Common myeloid progenitor, CD34-positive (primary cell): Measurements from ENCODE around the gene IGFL3.

Experiments
- CTCF ChIA-PET: fragments of 350-600 bp; sonication (Branson Sonifier 250); formaldehyde crosslinking; loops from one replicate; lab custom pipeline; 2021; ENCODE audit warnings: antibody characterized with exemption; lab: Charles Lee
- POLR2A ChIA-PET: fragments of 350-600 bp; sonication (Branson Sonifier 250); formaldehyde crosslinking; loops from one replicate; lab custom pipeline; 2021; ENCODE audit warnings: antibody characterized with exemption; lab: Charles Lee
- DNase-seq, 3 donors: peaks; one replicate each; pipeline versions ENCODE4 v3.0.0 to v3.0.0-alpha.2; 2013
- H3K27ac ChIP-seq, 2 experiments: 1 replicate in 1 of 2; 2 replicates in 1 of 2; pipeline ENCODE4 v1.7.0; 2013; ENCODE audit warnings: inconsistent platforms in 2 of 2, low read length in 2 of 2, mild to moderate bottlenecking in 2 of 2, low read depth in 1 of 2, moderate library complexity in 1 of 2; ENCODE audit not compliant: severe bottlenecking in 2 of 2, insufficient read depth in 1 of 2, poor library complexity in 1 of 2
- H3K27me3 ChIP-seq, 5 experiments: replicated peaks in 2 of 5; 1 replicate in 3 of 5; 2 replicates in 2 of 5; pipeline versions ENCODE4 v1.6.1 to v1.7.0; 2013; ENCODE audit warnings: low read length in 4 of 5, mild to moderate bottlenecking in 2 of 5, moderate library complexity in 2 of 5, inconsistent platforms in 1 of 5; ENCODE audit not compliant: insufficient read depth in 5 of 5, control insufficient read depth in 4 of 5
- H3K36me3 ChIP-seq, 4 experiments: 1 replicate in 2 of 4; 2 replicates in 2 of 4; pipeline versions ENCODE4 v1.6.1 to v1.7.0; 2013; ENCODE audit warnings: low read length in 3 of 4, control low read depth in 1 of 4, mild to moderate bottlenecking in 1 of 4; ENCODE audit not compliant: control insufficient read depth in 4 of 4, insufficient read depth in 4 of 4
- H3K4me1 ChIP-seq, 4 experiments: 1 replicate in 3 of 4; 2 replicates in 1 of 4; pipeline versions ENCODE4 v1.6.1 to v1.7.1; 2013; ENCODE audit warnings: low read length in 3 of 4, mild to moderate bottlenecking in 3 of 4, control low read depth in 1 of 4, inconsistent platforms in 1 of 4, moderate library complexity in 1 of 4; ENCODE audit not compliant: control insufficient read depth in 4 of 4, insufficient read depth in 4 of 4; ENCODE audit errors: control extremely low read depth in 1 of 4
- H3K4me3 ChIP-seq, 7 experiments: 1 replicate in 4 of 7; 2 replicates in 3 of 7; pipeline versions ENCODE4 v1.5.1 to v1.7.0; 2013; ENCODE audit warnings: mild to moderate bottlenecking in 7 of 7, low read length in 6 of 7, moderate library complexity in 6 of 7, inconsistent platforms in 2 of 7, low read depth in 2 of 7, control low read depth in 1 of 7; ENCODE audit not compliant: insufficient read depth in 4 of 7, control insufficient read depth in 1 of 7; ENCODE audit errors: extremely low read depth in 1 of 7
- H3K9me3 ChIP-seq, 5 experiments: 1 replicate in 4 of 5; 2 replicates in 1 of 5; pipeline versions ENCODE4 v1.6.1 to v1.7.1; 2013; ENCODE audit warnings: low read length in 4 of 5, mild to moderate bottlenecking in 2 of 5, inconsistent platforms in 1 of 5, low read depth in 1 of 5, moderate library complexity in 1 of 5; ENCODE audit not compliant: control insufficient read depth in 4 of 5, insufficient read depth in 2 of 5; ENCODE audit errors: control extremely low read depth in 1 of 5
- WGBS: methylation state at CpG from one replicate; pipeline ENCODE4 v1.1.5; 2013; ENCODE audit not compliant: insufficient coverage; 5-methylcytosine and 5-hydroxymethylcytosine counted together

IGFL3 gene

GRCh38 chr19:46126086-46126580 lies 1.6 kb upstream of the IGFL3 start:
- Histone ChIP-seq H3K9me3 (no peaks in the 10 kb centered on the region), H3K27me3 (peaks cover 4 to 62% (median 10%) of the 10 kb centered on the region in 5 experiments), H3K4me3 (no peak overlapping the region), H3K4me1 (no peaks in the 10 kb centered on the region), H3K27ac (no peak overlapping the region), H3K36me3 (no peaks in the 10 kb centered on the region)
- ChIA-PET POLR2A (no interaction called here), CTCF (interaction anchor here (0.6 kb wide), 1 partner anchor 114 kb away, joined by 3 read pairs; no protein-coding TSS in a partner anchor)
- no peak for DNase-seq
- no CpG with 5 or more reads among the region's 2 CpGs for WGBS

- H3K4me1 ChIP-seq, result no peaks in the 10 kb centered on the region
- H3K27me3 ChIP-seq, result peaks cover 4 to 63% (median 10%) of the 10 kb centered on the region in 5 experiments
- no peaks in the 10 kb centered on the region for H3K36me3 ChIP-seq
- no peak overlapping the region for H3K4me3 ChIP-seq
- ChIA-PET CTCF (interaction anchor here (0.6 to 1.0 kb wide), 3 partner anchors 13 to 114 kb away, joined by 3 read pairs; no protein-coding TSS in a partner anchor), POLR2A (no interaction called here)
- no peak for DNase-seq
- no peaks in the 10 kb centered on the region for H3K9me3 ChIP-seq
- H3K27ac ChIP-seq, result no peak overlapping the region
- no CpG with 5 or more reads among the region's 4 CpGs for WGBS
Measured at GRCh38 chr19:46125447-46125846, 959 bp upstream of the IGFL3 start.

DNA sequence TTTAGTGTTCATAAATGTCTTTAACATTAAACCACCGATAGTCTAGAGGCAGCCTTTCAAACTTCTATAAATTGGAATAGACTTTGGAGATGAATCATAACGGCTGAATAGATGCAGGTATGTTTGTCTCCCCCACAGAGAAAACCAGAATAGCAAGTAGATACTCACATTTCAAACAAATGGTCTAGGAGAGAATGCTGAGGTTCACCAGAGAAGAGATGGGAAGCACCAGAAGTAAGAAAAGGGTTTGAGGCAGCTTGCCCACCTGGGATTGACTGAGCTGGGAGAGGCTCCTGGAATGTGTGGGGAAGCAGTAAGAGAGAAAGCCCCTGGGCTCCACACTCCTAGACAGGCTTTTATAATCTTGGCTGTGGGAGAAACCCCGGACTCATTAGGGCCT lies 6.4 kb downstream of the IGFL3 start:
- ChIA-PET POLR2A (no interaction called here), CTCF (no interaction called here)
- H3K4me3 ChIP-seq, result no peak overlapping the region
- peaks cover 2 to 40% (median 5%) of the 10 kb centered on the region in 5 experiments for H3K27me3 ChIP-seq
- H3K27ac ChIP-seq, result no peak overlapping the region
- DNase-seq, result no peak
- no peaks in the 10 kb centered on the region for H3K36me3 ChIP-seq
- H3K9me3 ChIP-seq, result peaks cover 0 to 3% (median 0%) of the 10 kb centered on the region in 5 experiments
- WGBS, result 100% methylated on average over 1 of the region's 3 CpGs
- H3K4me1 ChIP-seq, result no peaks in the 10 kb centered on the region

DNA sequence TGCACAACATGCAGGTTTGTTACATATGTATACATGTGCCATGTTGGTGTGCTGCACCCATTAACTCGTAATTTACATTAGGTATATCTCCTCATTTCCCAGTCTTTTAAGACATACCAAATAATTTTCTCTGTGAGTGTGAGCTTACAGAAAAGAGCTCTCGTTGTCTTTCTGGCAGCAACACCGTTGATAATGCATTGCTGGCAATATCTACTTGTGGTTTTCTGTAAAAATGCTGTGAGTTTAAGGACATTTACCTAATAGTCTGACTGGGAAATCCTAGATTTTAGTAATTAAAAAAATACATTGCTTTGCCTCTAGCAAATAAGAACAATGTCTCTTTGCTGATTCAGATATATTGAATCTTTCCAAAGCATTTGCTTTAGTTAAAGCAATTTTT lies 8.4 kb downstream of the IGFL3 start:
- H3K27ac ChIP-seq, result no peak overlapping the region
- H3K4me3 ChIP-seq, result no peak overlapping the region
- no peak for DNase-seq
- 100% methylated on average over 1 of the region's 3 CpGs for WGBS
- H3K9me3 ChIP-seq, result peaks cover 0 to 3% (median 0%) of the 10 kb centered on the region in 5 experiments
- no peaks in the 10 kb centered on the region for H3K36me3 ChIP-seq
- peaks cover 2 to 45% (median 10%) of the 10 kb centered on the region in 5 experiments for H3K27me3 ChIP-seq
- POLR2A ChIA-PET, result no interaction called here
- H3K4me1 ChIP-seq, result no peaks in the 10 kb centered on the region
- CTCF ChIA-PET, result no interaction called here

GRCh38 chr19:46115396-46116106 lies 8.9 kb downstream of the IGFL3 start:
- ChIA-PET POLR2A (no interaction called here), CTCF (no interaction called here)
- no peak overlapping the region for H3K27ac ChIP-seq
- H3K9me3 ChIP-seq, result peaks cover 0 to 3% (median 0%) of the 10 kb centered on the region in 5 experiments
- no peak overlapping the region for H3K4me3 ChIP-seq
- peaks cover 2 to 42% (median 11%) of the 10 kb centered on the region in 5 experiments for H3K27me3 ChIP-seq
- 90% methylated on average over 7 of the region's 9 CpGs for WGBS
- DNase-seq, result no peak
- no peaks in the 10 kb centered on the region for H3K36me3 ChIP-seq
- no peaks in the 10 kb centered on the region for H3K4me1 ChIP-seq

DNA sequence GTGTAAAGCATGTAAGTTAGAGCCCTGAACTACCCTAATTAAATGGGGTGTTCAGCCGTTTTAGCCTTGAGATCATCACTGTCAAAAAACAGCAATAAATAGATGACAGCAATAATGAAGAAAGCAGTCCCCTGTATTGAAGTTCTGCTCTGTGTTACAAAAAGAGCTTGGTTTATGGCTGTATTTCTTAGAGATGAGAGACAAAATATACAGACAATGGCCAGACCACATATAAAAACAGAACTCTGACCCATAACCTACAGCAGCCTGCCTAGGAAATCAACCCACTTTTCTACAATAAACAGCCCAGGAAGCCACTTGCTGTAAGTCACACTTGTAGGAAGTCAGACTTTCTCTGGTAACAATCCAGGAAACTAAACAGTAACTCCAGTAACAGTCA lies 10.8 kb downstream of the IGFL3 start:
- ChIA-PET CTCF (no interaction called here), POLR2A (no interaction called here)
- DNase-seq, result no peak
- Histone ChIP-seq H3K4me3 (no peak overlapping the region), H3K9me3 (no peaks in the 10 kb centered on the region), H3K27me3 (peaks cover 2 to 42% (median 13%) of the 10 kb centered on the region in 5 experiments), H3K4me1 (no peaks in the 10 kb centered on the region), H3K27ac (no peak overlapping the region), H3K36me3 (no peaks in the 10 kb centered on the region)
- WGBS, result no CpG with 5 or more reads among the region's 1 CpG

DNA sequence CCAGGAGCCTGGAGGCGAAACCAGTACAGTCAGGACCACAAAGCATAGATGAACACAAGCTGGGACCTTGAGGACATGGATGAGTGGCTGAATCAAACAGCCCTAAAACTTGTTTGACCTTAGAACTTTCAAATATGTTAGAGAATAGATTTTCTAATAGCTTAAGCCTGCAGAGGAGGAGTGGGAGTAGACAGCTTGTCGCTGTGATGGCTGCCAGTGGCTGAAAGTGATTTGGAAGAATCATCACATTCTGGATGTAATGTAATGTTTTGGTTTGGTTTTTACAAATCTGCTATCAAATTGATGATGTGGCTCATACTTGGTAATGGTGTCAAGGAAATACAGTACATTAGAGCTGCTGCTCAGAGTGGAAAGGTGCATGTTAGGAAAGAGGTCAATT lies 12.0 kb downstream of the IGFL3 start:
- Histone ChIP-seq H3K9me3 (no peaks in the 10 kb centered on the region), H3K4me3 (no peak overlapping the region), H3K27me3 (peaks cover 0 to 38% (median 13%) of the 10 kb centered on the region in 5 experiments), H3K27ac (no peak overlapping the region), H3K36me3 (no peaks in the 10 kb centered on the region), H3K4me1 (no peaks in the 10 kb centered on the region)
- WGBS, result 90% methylated on average over 2 of the region's 2 CpGs
- ChIA-PET POLR2A (no interaction called here), CTCF (interaction anchor here (1.5 kb wide), 1 partner anchor 13 kb away, joined by 3 read pairs; no protein-coding TSS in a partner anchor)
- DNase-seq, result no peak
